H9 (cell line): Measurements from ENCODE around the gene PHF1. TPM values are rescaled to one million over a fixed set of nuclear protein-coding genes. Genes with fewer than 3 reads are reported as not detected.

Source experiments
- DNase-seq: peaks from one replicate; pipeline ENCODE4 v3.0.0-alpha.2; 2017
- H2AFZ ChIP-seq: one replicate; pipeline ENCODE4 v1.6.1; 2013; ENCODE audit warnings: mild to moderate bottlenecking, low read length, control low read depth, moderate library complexity
- H2AK5ac ChIP-seq: 2 replicates; pipeline ENCODE4 v1.6.1; 2013; ENCODE audit warnings: low read length, control low read depth, mixed read lengths; ENCODE audit not compliant: insufficient read length
- H2BK120ac ChIP-seq: one replicate; pipeline ENCODE4 v1.6.1; 2013; ENCODE audit warnings: low read depth, mild to moderate bottlenecking, low read length, control low read depth, inconsistent platforms; ENCODE audit not compliant: poor library complexity, severe bottlenecking
- H2BK12ac ChIP-seq: 2 replicates; pipeline ENCODE4 v1.6.1; 2013; ENCODE audit warnings: low read length, control low read depth, mixed read lengths, low read depth; ENCODE audit not compliant: insufficient read length
- H2BK15ac ChIP-seq: 2 replicates; pipeline ENCODE4 v1.6.1; 2013; ENCODE audit warnings: low read depth, low read length, control low read depth
- H2BK20ac ChIP-seq: one replicate; pipeline ENCODE4 v1.6.1; 2013; ENCODE audit warnings: low read depth, mild to moderate bottlenecking, low read length, control low read depth, inconsistent platforms; ENCODE audit not compliant: poor library complexity, severe bottlenecking
- H2BK5ac ChIP-seq: 2 replicates; pipeline ENCODE4 v1.6.1; 2013; ENCODE audit warnings: low read length, control low read depth, mixed read lengths; ENCODE audit not compliant: insufficient read length
- H3K14ac ChIP-seq: 2 replicates; pipeline ENCODE4 v1.6.1; 2013; ENCODE audit warnings: low read length, control low read depth; ENCODE audit not compliant: insufficient read depth
- H3K18ac ChIP-seq: 2 replicates; pipeline ENCODE4 v1.6.1; 2013; ENCODE audit warnings: low read depth, mild to moderate bottlenecking, mixed read lengths, low read length, control low read depth; ENCODE audit not compliant: insufficient read length
- H3K23ac ChIP-seq: 2 replicates; pipeline ENCODE4 v1.6.1; 2013; ENCODE audit warnings: low read length, control low read depth, mixed read lengths, low read depth; ENCODE audit not compliant: insufficient read length
- H3K23me2 ChIP-seq: 2 replicates; pipeline ENCODE4 v1.6.1; 2013; ENCODE audit warnings: low read depth, mild to moderate bottlenecking, mixed read lengths, low read length, control low read depth; ENCODE audit not compliant: insufficient read length, poor library complexity, severe bottlenecking
- H3K27ac ChIP-seq: 2 replicates; pipeline ENCODE4 v1.5.1; 2013; ENCODE audit warnings: low read length, control low read depth, mixed read lengths, low read depth; ENCODE audit not compliant: insufficient read length
- H3K27me3 ChIP-seq: 2 replicates; pipeline ENCODE4 v1.6.1; 2013; ENCODE audit warnings: low read length, control low read depth, inconsistent platforms; ENCODE audit not compliant: insufficient read depth
- H3K4ac ChIP-seq: 2 replicates; pipeline ENCODE4 v1.6.1; 2013; ENCODE audit warnings: low read depth, mild to moderate bottlenecking, control low read depth, inconsistent platforms, low read length, moderate library complexity
- H3K4me1 ChIP-seq: 2 replicates; pipeline ENCODE4 v1.6.1; 2013; ENCODE audit warnings: low read length, control low read depth, inconsistent platforms; ENCODE audit not compliant: insufficient read depth
- H3K4me2 ChIP-seq: 2 replicates; pipeline ENCODE4 v1.6.1; 2013; ENCODE audit warnings: low read length, control low read depth, mixed read lengths; ENCODE audit not compliant: insufficient read length, insufficient read depth
- H3K56ac ChIP-seq: 2 replicates; pipeline ENCODE4 v1.6.1; 2013; ENCODE audit warnings: low read depth, mild to moderate bottlenecking, mixed read lengths, low read length, control low read depth; ENCODE audit not compliant: insufficient read length
- H3K79me1 ChIP-seq: 2 replicates; pipeline ENCODE4 v1.6.1; 2013; ENCODE audit warnings: low read depth, mild to moderate bottlenecking, moderate library complexity, low read length, control low read depth, inconsistent platforms; ENCODE audit not compliant: insufficient read depth, poor library complexity, severe bottlenecking
- H3K79me2 ChIP-seq: 2 replicates; pipeline ENCODE4 v1.6.1; 2013; ENCODE audit warnings: low read length, control low read depth, inconsistent platforms; ENCODE audit not compliant: insufficient read depth
- H3K9ac ChIP-seq: 2 replicates; pipeline ENCODE4 v1.6.1; 2013; ENCODE audit warnings: low read length, control low read depth, mixed read lengths; ENCODE audit not compliant: insufficient read length; ENCODE audit errors: extremely low read depth
- H3K9me3 ChIP-seq: one replicate; pipeline ENCODE4 v1.6.1; 2013; ENCODE audit warnings: low read depth, low read length, inconsistent platforms; ENCODE audit not compliant: control insufficient read depth
- H3T11ph ChIP-seq: one replicate; pipeline ENCODE4 v1.6.1; 2013; ENCODE audit warnings: mild to moderate bottlenecking, low read length, control low read depth, inconsistent platforms
- H4K20me1 ChIP-seq: one replicate; pipeline ENCODE4 v1.6.1; 2013; ENCODE audit not compliant: control insufficient read depth, insufficient read length, insufficient read depth
- H4K5ac ChIP-seq: 2 replicates; pipeline ENCODE4 v1.6.1; 2013; ENCODE audit warnings: low read depth, mild to moderate bottlenecking, mixed read lengths, low read length, control low read depth; ENCODE audit not compliant: insufficient read length
- H4K8ac ChIP-seq: replicated peaks from 2 replicates; pipeline ENCODE4 v1.6.1; 2013; ENCODE audit warnings: low read length, control low read depth, mixed read lengths, low read depth; ENCODE audit not compliant: insufficient read length
- H4K91ac ChIP-seq: 2 replicates; pipeline ENCODE4 v1.6.1; 2013; ENCODE audit warnings: low read depth, mild to moderate bottlenecking, moderate library complexity, mixed read lengths, low read length, control low read depth; ENCODE audit not compliant: insufficient read length
- H3K27ac Mint-ChIP-seq, 3 experiments: 2 replicates in 2 of 3; 3 replicates in 1 of 3; pipeline ENCODE4 v1.8.0; 2020 to 2021; ENCODE audit warnings: mixed read lengths in 3 of 3, mild to moderate bottlenecking in 1 of 3, moderate library complexity in 1 of 3
- H3K27me3 Mint-ChIP-seq: 2 replicates; pipeline ENCODE4 v1.8.0; 2021; ENCODE audit warnings: low read depth, mild to moderate bottlenecking, moderate library complexity, mixed read lengths
- H3K36me3 Mint-ChIP-seq, 3 experiments: 2 replicates in 2 of 3; 3 replicates in 1 of 3; pipeline ENCODE4 v1.8.0; 2020 to 2021; ENCODE audit warnings: low read depth in 3 of 3, mixed read lengths in 3 of 3; ENCODE audit not compliant: insufficient read depth in 1 of 3
- H3K4me1 Mint-ChIP-seq, 2 experiments: 2 replicates each; pipeline ENCODE4 v1.8.0; 2020; ENCODE audit warnings: mixed read lengths in 2 of 2
- H3K4me3 Mint-ChIP-seq, 2 experiments: 2 replicates in 1 of 2; 3 replicates in 1 of 2; pipeline ENCODE4 v1.8.0; 2020 to 2021; ENCODE audit warnings: mild to moderate bottlenecking in 2 of 2, mixed read lengths in 2 of 2, moderate library complexity in 1 of 2
- H3K9me3 Mint-ChIP-seq, 2 experiments: 2 replicates in 1 of 2; 3 replicates in 1 of 2; pipeline ENCODE4 v1.8.0; 2020; ENCODE audit warnings: mild to moderate bottlenecking in 2 of 2, mixed read lengths in 2 of 2, moderate library complexity in 1 of 2
- CTCF ChIP-seq: fragments of 200-600 bp; sonication (generic); conservative IDR thresholded peaks from 3 replicates; pipeline ENCODE4 v1.8.0; 2021; ENCODE audit warnings: antibody characterized with exemption, mild to moderate bottlenecking
- WGBS: extraction: QIAGEN DNeasy Blood & Tissue Kit; methylation state at CpG from one replicate; pipeline ENCODE4 v1.1.7; 2013; ENCODE audit warnings: missing lambda C conversion rate, low lambda C conversion rate, mixed read lengths; ENCODE audit not compliant: insufficient read length; ENCODE audit errors: extremely low coverage; 5-methylcytosine and 5-hydroxymethylcytosine counted together
- total RNA-seq: library from RNA; stranded (reverse); gene quantifications from 2 replicates; pipeline ENCODE4 v1.2.1, GENCODE V29; 2021

Gene PHF1
- total RNA-seq, 1 experiment from 2014 or later: 56.8 TPM

- H3K27ac ChIP-seq: no peak overlapping the region
- no peak for TF ChIP-seq CTCF
- peak overlapping the region in 1 of 2 experiments; percentile 90; a peak in 2 of 5 replicates for H3K4me3 Mint-ChIP-seq
- no peak overlapping the region for H2BK15ac ChIP-seq
- peak overlapping the region; percentile 84 to 94 (median 84); a peak in 5 of 7 replicates for H3K27ac Mint-ChIP-seq
- H4K91ac ChIP-seq: no peak overlapping the region
- peaks cover 30% of the 10 kb centered on the region for H3K23me2 ChIP-seq
- no peaks in the 10 kb centered on the region for H4K20me1 ChIP-seq
- WGBS: no CpG with 5 or more reads among the region's 2 CpGs
- H4K8ac ChIP-seq: no peak overlapping the region
- no peak overlapping the region for H2AK5ac ChIP-seq
- H3K79me1 ChIP-seq: no peaks in the 10 kb centered on the region
- H3K4me1 Mint-ChIP-seq: peaks cover 74 to 82% of the 10 kb centered on the region in 2 experiments
- no peak overlapping the region for H2BK12ac ChIP-seq
- H3K9me3 Mint-ChIP-seq: no peaks in the 10 kb centered on the region
- no peak overlapping the region for H2BK120ac ChIP-seq
- no peak overlapping the region for H3K23ac ChIP-seq
- peak overlapping the region; percentile 3 for H3K4me2 ChIP-seq
- H3K27me3 ChIP-seq: no peaks in the 10 kb centered on the region
- H2BK20ac ChIP-seq: no peak overlapping the region
- H3K9me3 ChIP-seq: no peaks in the 10 kb centered on the region
- peaks cover 0 to 13% (median 12%) of the 10 kb centered on the region in 3 experiments; a peak in 6 of 7 replicates for H3K36me3 Mint-ChIP-seq
- H3T11ph ChIP-seq: no peak overlapping the region
- H3K14ac ChIP-seq: no peak overlapping the region
- H3K9ac ChIP-seq: no peak overlapping the region
- H2AFZ ChIP-seq: no peak overlapping the region
- H3K4me1 ChIP-seq: peaks cover 17% of the 10 kb centered on the region; the same call in 1 of the 2 replicates
- H3K27me3 Mint-ChIP-seq: no peaks in the 10 kb centered on the region; the same call in 1 of the 2 replicates
- no peak overlapping the region for H2BK5ac ChIP-seq
- no peak overlapping the region for H4K5ac ChIP-seq
- peaks cover 14% of the 10 kb centered on the region; the same call in 1 of the 2 replicates for H3K79me2 ChIP-seq
- DNase-seq: no peak
- H3K56ac ChIP-seq: no peak overlapping the region
- no peak overlapping the region for H3K18ac ChIP-seq
- no peak overlapping the region for H3K4ac ChIP-seq
Measured at GRCh38 chr6:33429750-33430052, 18.9 kb downstream of the PHF1 start.
